Naive thymus-derived CD4-positive, alpha-beta T cell (primary cell): ENCODE data around the gene LHX3. TPM values are rescaled to one million over a fixed set of nuclear protein-coding genes. Genes with fewer than 3 reads are reported as not detected.

Experiments used
- ATAC-seq: fragments of 150-1000 bp; cut with Tn5 transposase; 2 replicates; pipeline ENCODE4 v1.10.0; 2021; ENCODE audit warnings: mild to moderate bottlenecking, moderate library complexity
- CTCF ChIA-PET: fragments of 350-600 bp; sonication (Branson Sonifier 250); formaldehyde crosslinking; loops from one replicate; lab custom pipeline; 2021; ENCODE audit warnings: antibody characterized with exemption; lab: Charles Lee
- POLR2A ChIA-PET: fragments of 350-600 bp; sonication (Branson Sonifier 250); formaldehyde crosslinking; loops from one replicate; lab custom pipeline; 2021; ENCODE audit warnings: antibody characterized with exemption, inconsistent platforms; lab: Charles Lee
- DNase-seq, 9 donors: peaks; one replicate each; pipeline versions ENCODE4 v3.0.0 to v3.0.0-alpha.2; 2020 to 2022; ENCODE audit warnings: mixed read lengths in 1 of 9
- H3K27ac ChIP-seq: one replicate; pipeline ENCODE4 v1.7.0; 2013; ENCODE audit warnings: mild to moderate bottlenecking, low read depth, low read length, moderate library complexity
- H3K27me3 ChIP-seq, 2 donors: one replicate each; pipeline ENCODE4 v1.7.0; 2013; ENCODE audit warnings: low read length in 2 of 2, mild to moderate bottlenecking in 2 of 2, moderate library complexity in 2 of 2; ENCODE audit not compliant: control insufficient read depth in 2 of 2, insufficient read depth in 2 of 2
- H3K36me3 ChIP-seq, 3 experiments: 1 replicate in 2 of 3; 2 replicates in 1 of 3; pipeline ENCODE4 v1.7.0; 2013; ENCODE audit warnings: low read length in 3 of 3, mild to moderate bottlenecking in 3 of 3, moderate library complexity in 1 of 3; ENCODE audit not compliant: insufficient read depth in 3 of 3, control insufficient read depth in 2 of 3
- H3K4me1 ChIP-seq, 2 donors: one replicate each; pipeline ENCODE4 v1.7.0; 2013; ENCODE audit warnings: low read length in 2 of 2, mild to moderate bottlenecking in 2 of 2, moderate library complexity in 1 of 2; ENCODE audit not compliant: control insufficient read depth in 2 of 2, insufficient read depth in 2 of 2
- H3K4me3 ChIP-seq: 2 replicates; pipeline ENCODE4 v1.7.0; 2013; ENCODE audit warnings: mild to moderate bottlenecking, low read length
- H3K9me3 ChIP-seq, 3 experiments: 1 replicate in 2 of 3; 2 replicates in 1 of 3; pipeline ENCODE4 v1.7.0; 2013; ENCODE audit warnings: low read length in 3 of 3; ENCODE audit not compliant: control insufficient read depth in 2 of 3
- H3K27ac Mint-ChIP-seq, 9 donors: one replicate each; pipeline ENCODE4 v1.8.0; 2020 to 2022; ENCODE audit warnings: mixed read lengths in 9 of 9, mild to moderate bottlenecking in 8 of 9, moderate library complexity in 5 of 9, inconsistent platforms in 2 of 9
- H3K27me3 Mint-ChIP-seq, 5 donors: one replicate each; pipeline ENCODE4 v1.8.0; 2021 to 2022; ENCODE audit warnings: mixed read lengths in 5 of 5, mild to moderate bottlenecking in 1 of 5
- H3K36me3 Mint-ChIP-seq, 5 donors: one replicate each; pipeline ENCODE4 v1.8.0; 2020 to 2022; ENCODE audit warnings: mixed read lengths in 5 of 5, mild to moderate bottlenecking in 3 of 5, inconsistent platforms in 1 of 5
- H3K4me1 Mint-ChIP-seq, 7 donors: one replicate each; pipeline ENCODE4 v1.8.0; 2020 to 2022; ENCODE audit warnings: mixed read lengths in 7 of 7, mild to moderate bottlenecking in 3 of 7, inconsistent platforms in 1 of 7
- H3K4me3 Mint-ChIP-seq, 10 donors: one replicate each; pipeline ENCODE4 v1.8.0; 2020 to 2022; ENCODE audit warnings: mild to moderate bottlenecking in 10 of 10, mixed read lengths in 10 of 10, moderate library complexity in 6 of 10, inconsistent platforms in 2 of 10
- H3K9me3 Mint-ChIP-seq, 11 donors: one replicate each; pipeline ENCODE4 v1.8.0; 2020 to 2022; ENCODE audit warnings: mixed read lengths in 11 of 11, mild to moderate bottlenecking in 4 of 11, inconsistent platforms in 1 of 11, moderate library complexity in 1 of 11
- intact Hi-C, 2 donors: fragments of 100-400 bp; cut with micrococcal nuclease; formaldehyde crosslinking; loops; one replicate each; pipeline ENCODE4 v1.15.1; 2023
- polyA plus RNA-seq, 2 donors: library from polyadenylated mRNA; unstranded; fragments of 300-500 nt; fragmentation: Illumina TruSeq; gene quantifications; one replicate each; pipeline ENCODE4 v1.2.3, GENCODE V29; 2021
- total RNA-seq, 6 experiments: library from RNA in 5 of 6; stranded (reverse) in 5 of 6; gene quantifications; 1 replicate in 5 of 6; 2 replicates in 1 of 6; pipeline ENCODE4 v1.2.3 and lab custom pipeline; 2021 to 2026

The LHX3 gene
- total and polyA plus RNA-seq, 7 experiments from 2014 or later, result 0.15 to 0.21 TPM; not detected in 5

- intact Hi-C loops, result no loop called here
- Mint-ChIP-seq H3K4me3 (no peak overlapping the region), H3K27me3 (no peaks in the 10 kb centered on the region), H3K4me1 (peaks cover 36 to 56% (median 43%) of the 10 kb centered on the region in 7 donors), H3K9me3 (no peaks in the 10 kb centered on the region), H3K36me3 (peaks cover 0 to 17% (median 5%) of the 10 kb centered on the region in 5 donors), H3K27ac (peak overlapping the region in 1 of 9 donors; percentile 69)
- peaks cover 0 to 9% of the 10 kb centered on the region in 2 donors for H3K4me1 ChIP-seq
- no peak for ATAC-seq
- H3K27me3 ChIP-seq, result no peaks in the 10 kb centered on the region
- POLR2A ChIA-PET, result no interaction called here
- peaks cover 0 to 12% (median 0%) of the 10 kb centered on the region in 3 experiments for H3K36me3 ChIP-seq
- H3K27ac ChIP-seq, result no peak overlapping the region
- H3K4me3 ChIP-seq, result no peak overlapping the region
- DNase-seq, result no peak
- H3K9me3 ChIP-seq, result no peaks in the 10 kb centered on the region
- CTCF ChIA-PET, result interaction anchor here (0.7 kb wide), 1 partner anchor 39 kb away, joined by 3 read pairs; no protein-coding TSS in a partner anchor
Measured at GRCh38 chr9:136229096-136230065, 24.5 kb upstream of the LHX3 start.

- H3K27ac Mint-ChIP-seq, result peak overlapping the region in 4 of 9 donors; percentile 16 to 73 (median 50)
- no peaks in the 10 kb centered on the region for H3K9me3 Mint-ChIP-seq
- H3K27me3 Mint-ChIP-seq, result no peaks in the 10 kb centered on the region
- Histone ChIP-seq H3K4me1 (peaks cover 0 to 9% of the 10 kb centered on the region in 2 donors), H3K4me3 (no peak overlapping the region), H3K36me3 (peaks cover 0 to 23% (median 0%) of the 10 kb centered on the region in 3 experiments), H3K27ac (no peak overlapping the region), H3K27me3 (no peaks in the 10 kb centered on the region), H3K9me3 (no peaks in the 10 kb centered on the region)
- ATAC-seq, result no peak
- peaks cover 28 to 47% (median 34%) of the 10 kb centered on the region in 7 donors for H3K4me1 Mint-ChIP-seq
- DNase-seq, result no peak
- H3K36me3 Mint-ChIP-seq, result peaks cover 0 to 20% (median 8%) of the 10 kb centered on the region in 5 donors
- H3K4me3 Mint-ChIP-seq, result no peak overlapping the region
- intact Hi-C loops, result no loop called here
- ChIA-PET POLR2A (no interaction called here), CTCF (no interaction called here)
Measured at GRCh38 chr9:136228107-136228875, 23.4 kb upstream of the LHX3 start.

GRCh38 chr9:136226680-136227407 is 21.9 kb upstream of the LHX3 start:
- CTCF ChIA-PET, result no interaction called here
- ATAC-seq, result no peak
- peaks cover 0 to 1% of the 10 kb centered on the region in 2 donors for H3K4me1 ChIP-seq
- no peaks in the 10 kb centered on the region for H3K27me3 ChIP-seq
- no peak overlapping the region for H3K4me3 ChIP-seq
- intact Hi-C loops, result loop anchor here (1.0 to 2.0 kb wide), 2 partner anchors 18 to 56 kb away; partner anchors contain the start of gene QSOX2 (in 2 of the 2)
- POLR2A ChIA-PET, result interaction anchor here (0.6 kb wide), 1 partner anchor 1234 kb away, joined by 3 read pairs; no protein-coding TSS in a partner anchor
- peaks cover 14 to 36% (median 21%) of the 10 kb centered on the region in 7 donors for H3K4me1 Mint-ChIP-seq
- peaks cover 0 to 36% (median 0%) of the 10 kb centered on the region in 3 experiments for H3K36me3 ChIP-seq
- H3K4me3 Mint-ChIP-seq, result no peak overlapping the region
- H3K27ac Mint-ChIP-seq, result peak overlapping the region in 1 of 9 donors; percentile 43
- DNase-seq, result no peak
- H3K9me3 ChIP-seq, result no peaks in the 10 kb centered on the region
- no peaks in the 10 kb centered on the region for H3K9me3 Mint-ChIP-seq
- peaks cover 0 to 32% (median 13%) of the 10 kb centered on the region in 5 donors for H3K36me3 Mint-ChIP-seq
- no peaks in the 10 kb centered on the region for H3K27me3 Mint-ChIP-seq
- no peak overlapping the region for H3K27ac ChIP-seq

- peak overlapping the region in 1 of 9 donors; percentile 59 for H3K27ac Mint-ChIP-seq
- CTCF ChIA-PET, result interaction anchor here (0.6 to 1.1 kb wide), 3 partner anchors 41 to 1220 kb away, joined by 3 read pairs; no protein-coding TSS in a partner anchor
- H3K4me3 Mint-ChIP-seq, result no peak overlapping the region
- H3K36me3 ChIP-seq, result peaks cover 0 to 44% (median 0%) of the 10 kb centered on the region in 3 experiments
- no peak overlapping the region for H3K4me3 ChIP-seq
- no peaks in the 10 kb centered on the region for H3K27me3 Mint-ChIP-seq
- no peaks in the 10 kb centered on the region for H3K4me1 ChIP-seq
- DNase-seq, result peak in 8 of 9 donors; percentile 40 to 60 (median 53)
- intact Hi-C loops, result loop anchor here (1.0 to 2.0 kb wide), 2 partner anchors 19 to 57 kb away; partner anchors contain the start of gene QSOX2 (in 2 of the 2)
- no peaks in the 10 kb centered on the region for H3K9me3 ChIP-seq
- peaks cover 5 to 30% (median 19%) of the 10 kb centered on the region in 7 donors for H3K4me1 Mint-ChIP-seq
- H3K27me3 ChIP-seq, result no peaks in the 10 kb centered on the region
- POLR2A ChIA-PET, result interaction anchor here (0.6 kb wide), 1 partner anchor 1233 kb away, joined by 3 read pairs; no protein-coding TSS in a partner anchor
- no peaks in the 10 kb centered on the region for H3K9me3 Mint-ChIP-seq
- no peak overlapping the region for H3K27ac ChIP-seq
- peaks cover 0 to 40% (median 13%) of the 10 kb centered on the region in 5 donors for H3K36me3 Mint-ChIP-seq
- ATAC-seq, result peak; percentile 85
Measured at GRCh38 chr9:136225748-136226679, 21.1 kb upstream of the LHX3 start.

- H3K27ac ChIP-seq, result no peak overlapping the region
- no peaks in the 10 kb centered on the region for H3K27me3 Mint-ChIP-seq
- H3K4me3 Mint-ChIP-seq, result no peak overlapping the region
- no peaks in the 10 kb centered on the region for H3K4me1 ChIP-seq
- peaks cover 4 to 27% (median 16%) of the 10 kb centered on the region in 7 donors for H3K4me1 Mint-ChIP-seq
- no peaks in the 10 kb centered on the region for H3K9me3 Mint-ChIP-seq
- ChIA-PET POLR2A (no interaction called here), CTCF (interaction anchor here (0.6 to 1.1 kb wide), 3 partner anchors 42 to 1219 kb away, joined by 3 read pairs; no protein-coding TSS in a partner anchor)
- H3K27me3 ChIP-seq, result no peaks in the 10 kb centered on the region
- DNase-seq (no peak), ATAC-seq (peak; percentile 42)
- intact Hi-C loops, result no loop called here
- peaks cover 0 to 46% (median 13%) of the 10 kb centered on the region in 5 donors for H3K36me3 Mint-ChIP-seq
- H3K9me3 ChIP-seq, result no peaks in the 10 kb centered on the region
- H3K27ac Mint-ChIP-seq, result no peak overlapping the region
- no peak overlapping the region for H3K4me3 ChIP-seq
- H3K36me3 ChIP-seq, result peaks cover 0 to 51% (median 0%) of the 10 kb centered on the region in 3 experiments
Measured at GRCh38 chr9:136225366-136225747, 20.4 kb upstream of the LHX3 start.
